A549 (cell line): ENCODE data around the gene TMEM18. TPM values are rescaled to one million over a fixed set of nuclear protein-coding genes. Genes with fewer than 3 reads are reported as not detected.

Source experiments
- ATAC-seq, 2 experiments: fragments of 200-7000 bp in 1 of 2; fragments of >200 bp in 1 of 2; cut with Nextera tagmentation in 1 of 2; cut with Tn5 transposase in 1 of 2; 3 replicates each; pipeline versions ENCODE4 v1.8.0 to v1.9.1; 2018 to 2020; ENCODE audit warnings: mild to moderate bottlenecking in 1 of 2, moderate library complexity in 1 of 2
- CTCF ChIA-PET: fragments of 300-600 bp; sonication (Branson Sonifier 250); formaldehyde crosslinking; extraction: SDS; loops from one replicate; lab custom pipeline; 2021; ENCODE audit warnings: antibody characterized with exemption, inconsistent platforms; lab: Yijun Ruan, JAX
- POLR2A ChIA-PET: fragments of 350-600 bp; formaldehyde crosslinking; extraction: SDS; loops from one replicate; lab custom pipeline; 2021; ENCODE audit warnings: antibody characterized with exemption, inconsistent platforms; lab: Yijun Ruan, JAX
- DNase-seq, 2 experiments: peaks; one replicate each; pipeline versions ENCODE4 v3.0.0 to v3.0.0-alpha.2; 2011 to 2016; ENCODE audit warnings: low read depth in 1 of 2, low spot score in 1 of 2
- FAIRE-seq: peaks from 2 replicates; lab custom pipeline; 2011; peaks lifted over from hg19 to GRCh38; lab: Jason Lieb, UNC
- H3K27ac ChIP-seq, 2 experiments: fragments of >200 bp; sonication (Bioruptor Twin); formaldehyde crosslinking; 3 replicates each; pipeline ENCODE4 v1.5.1; 2016 to 2017
- H3K4me1 ChIP-seq: fragments of >200 bp; sonication (Bioruptor Twin); formaldehyde crosslinking; 3 replicates; pipeline ENCODE4 v1.6.1; 2016
- H3K4me2 ChIP-seq: fragments of >200 bp; sonication (Bioruptor Twin); formaldehyde crosslinking; 3 replicates; pipeline ENCODE4 v1.6.1; 2016
- H3K4me3 ChIP-seq: fragments of >200 bp; sonication (Bioruptor Twin); formaldehyde crosslinking; 3 replicates; pipeline ENCODE4 v1.5.1; 2016
- H3K9me3 ChIP-seq: fragments of >200 bp; sonication (Bioruptor Twin); formaldehyde crosslinking; 3 replicates; pipeline ENCODE4 v1.6.1; 2016
- EP300 ChIP-seq, 2 experiments: fragments of >200 bp; sonication (Bioruptor Twin); formaldehyde crosslinking; IDR thresholded peaks; 2 replicates in 1 of 2; 3 replicates in 1 of 2; pipeline ENCODE4 v1.6.1; 2016 to 2017
- REST ChIP-seq: fragments of 200-600 bp; sonication (generic); IDR thresholded peaks from 2 replicates; pipeline ENCODE4 v1.6.1; 2016; ENCODE audit warnings: antibody characterized with exemption, mild to moderate bottlenecking, moderate library complexity
- WGBS: methylation state at CpG from one replicate; pipeline ENCODE4 v1.1.6; 2017; ENCODE audit errors: missing lambda C conversion rate; 5-methylcytosine and 5-hydroxymethylcytosine counted together
- polyA plus RNA-seq, 4 experiments: library from polyadenylated mRNA; depleted of rRNA in 3 of 4; stranded (reverse); fragments of >200 nt; fragmentation: RNase III in 1 of 4; extraction: RNeasy Plus Mini Kit Qiagen cat#74134 plus additional on column Dnase treatment in 1 of 4; gene quantifications; 2 replicates in 3 of 4; 3 replicates in 1 of 4; pipeline ENCODE4 v1.2.3, GENCODE V29; 2011 to 2017

Gene TMEM18
- polyA plus RNA-seq, 2 of the 4 experiments (the other 2 are of a cell fraction) = 35.6 to 75.0 TPM

GRCh38 chr2:618005-618404 lies 59.2 kb downstream of the TMEM18 start:
- TF ChIP-seq EP300 (IDR thresholded peaks at IDR 0.05) = no peak
- no peak for TF ChIP-seq REST
- Histone ChIP-seq H3K27ac (no peak overlapping the region), H3K4me3 (no peak overlapping the region), H3K9me3 (peaks cover 12% of the 10 kb centered on the region; the same call in 1 of the 3 replicates), H3K4me1 (no peaks in the 10 kb centered on the region), H3K4me2 (no peak overlapping the region)
- POLR2A ChIA-PET = no interaction called here
- DNase-seq = no peak
- WGBS = 3% methylated on average over 3 of the region's 3 CpGs
- ATAC-seq = no peak
- CTCF ChIA-PET = no interaction called here
- no peak for FAIRE-seq
